ENCODE measurements around the gene SLC22A7.

The SLC22A7 gene

DNA sequence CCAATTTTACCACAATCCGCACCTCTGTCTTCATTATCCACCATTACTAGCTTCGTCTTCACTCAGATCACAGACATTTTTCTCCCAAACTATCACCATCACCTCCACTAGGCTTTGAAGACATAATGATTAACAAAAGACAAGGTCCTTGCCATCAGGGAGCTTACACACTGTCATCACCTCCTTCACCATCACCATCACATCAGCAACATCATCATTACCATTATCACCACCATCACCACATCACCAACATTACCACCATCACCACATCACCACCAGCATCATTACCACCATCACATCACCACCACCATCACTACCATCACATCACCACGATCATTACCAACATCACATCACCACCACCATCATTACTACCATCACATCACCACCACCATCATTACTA lies 4.4 kb upstream of the SLC22A7 start:
- Histone ChIP-seq H3K36me3 (ENCODE audit: low read depth) (no peaks in the 10 kb centered on the region), H3K4me1 (ENCODE audit: insufficient read depth, poor library complexity, severe bottlenecking) (no peaks in the 10 kb centered on the region)
- TF ChIP-seq, protein P1, sequence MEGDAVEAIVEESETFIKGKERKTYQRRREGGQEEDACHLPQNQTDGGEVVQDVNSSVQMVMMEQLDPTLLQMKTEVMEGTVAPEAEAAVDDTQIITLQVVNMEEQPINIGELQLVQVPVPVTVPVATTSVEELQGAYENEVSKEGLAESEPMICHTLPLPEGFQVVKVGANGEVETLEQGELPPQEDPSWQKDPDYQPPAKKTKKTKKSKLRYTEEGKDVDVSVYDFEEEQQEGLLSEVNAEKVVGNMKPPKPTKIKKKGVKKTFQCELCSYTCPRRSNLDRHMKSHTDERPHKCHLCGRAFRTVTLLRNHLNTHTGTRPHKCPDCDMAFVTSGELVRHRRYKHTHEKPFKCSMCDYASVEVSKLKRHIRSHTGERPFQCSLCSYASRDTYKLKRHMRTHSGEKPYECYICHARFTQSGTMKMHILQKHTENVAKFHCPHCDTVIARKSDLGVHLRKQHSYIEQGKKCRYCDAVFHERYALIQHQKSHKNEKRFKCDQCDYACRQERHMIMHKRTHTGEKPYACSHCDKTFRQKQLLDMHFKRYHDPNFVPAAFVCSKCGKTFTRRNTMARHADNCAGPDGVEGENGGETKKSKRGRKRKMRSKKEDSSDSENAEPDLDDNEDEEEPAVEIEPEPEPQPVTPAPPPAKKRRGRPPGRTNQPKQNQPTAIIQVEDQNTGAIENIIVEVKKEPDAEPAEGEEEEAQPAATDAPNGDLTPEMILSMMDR (IDR thresholded peaks at IDR 0.05; ENCODE audit: poor library complexity, severe bottlenecking) = no peak

DNA sequence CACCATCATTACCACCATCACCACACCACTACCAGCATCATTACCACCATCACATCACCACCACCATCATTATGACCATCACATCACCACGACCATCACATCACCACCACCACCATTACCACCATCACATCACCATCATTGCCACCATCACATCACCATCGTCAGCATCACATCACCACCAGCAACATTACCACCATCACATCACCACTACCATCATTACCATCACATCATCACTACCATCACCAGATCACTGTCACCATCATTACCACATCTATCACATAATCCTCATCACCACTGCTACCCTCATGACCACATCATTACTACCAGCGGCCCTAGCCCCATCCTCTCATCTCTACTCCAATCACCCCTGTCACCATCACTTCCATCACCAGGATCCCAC lies 3.5 kb upstream of the SLC22A7 start:
- Histone ChIP-seq H3K27ac (ENCODE audit: poor library complexity, severe bottlenecking) (no peak overlapping the region), H3K4me3 (ENCODE audit: severe bottlenecking) (no peak overlapping the region), H3K27me3 (ENCODE audit: insufficient read depth, poor library complexity, severe bottlenecking) (no peaks in the 10 kb centered on the region), H3K9me3 (ENCODE audit: severe bottlenecking) (no peaks in the 10 kb centered on the region), H3K4me1 (ENCODE audit: insufficient read depth, poor library complexity, severe bottlenecking) (no peaks in the 10 kb centered on the region), H3K36me3 (ENCODE audit: low read depth) (no peaks in the 10 kb centered on the region)
- no peak for ATAC-seq (ENCODE audit: low read depth)
- DNase-seq (ENCODE audit: low spot score) = no peak
- TF ChIP-seq, protein P1 (IDR thresholded peaks at IDR 0.05; ENCODE audit: poor library complexity, severe bottlenecking) = no peak

More for the DNA sequence above, 4.4 kb upstream of the SLC22A7 start:
- no peaks in the 10 kb centered on the region for H3K27me3 ChIP-seq (ENCODE audit: insufficient read depth, poor library complexity, severe bottlenecking)
- DNase-seq (ENCODE audit: low spot score) (no peak), ATAC-seq (ENCODE audit: low read depth) (no peak)
- no peak overlapping the region for H3K27ac ChIP-seq (ENCODE audit: poor library complexity, severe bottlenecking)
- no peaks in the 10 kb centered on the region for H3K9me3 ChIP-seq (ENCODE audit: severe bottlenecking)
- H3K4me3 ChIP-seq (ENCODE audit: severe bottlenecking) = no peak overlapping the region

DNA sequence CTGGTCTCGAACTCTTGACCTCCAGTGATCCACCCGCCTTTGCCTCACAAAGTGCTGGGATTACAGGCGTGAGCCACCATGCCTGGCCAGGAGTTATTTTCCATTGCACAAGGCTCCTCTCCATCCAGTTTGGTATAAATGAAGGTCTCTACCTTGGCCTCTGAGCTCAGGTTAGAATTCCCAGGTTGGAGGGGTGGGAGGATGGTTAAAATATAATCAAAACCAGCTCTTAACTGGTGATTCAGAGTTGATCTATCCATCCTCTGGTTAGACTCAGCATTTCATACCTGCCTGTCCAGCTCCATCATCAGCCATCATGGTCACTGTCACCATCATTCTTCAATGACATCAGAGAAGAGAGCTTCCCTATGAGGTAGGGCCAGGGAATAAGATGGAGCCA lies 2.6 kb upstream of the SLC22A7 start:
- no peak overlapping the region for H3K4me3 ChIP-seq (ENCODE audit: severe bottlenecking)
- H3K27me3 ChIP-seq (ENCODE audit: insufficient read depth, poor library complexity, severe bottlenecking) = no peaks in the 10 kb centered on the region
- H3K4me1 ChIP-seq (ENCODE audit: insufficient read depth, poor library complexity, severe bottlenecking) = no peaks in the 10 kb centered on the region
- H3K9me3 ChIP-seq (ENCODE audit: severe bottlenecking) = no peaks in the 10 kb centered on the region
- ATAC-seq (ENCODE audit: low read depth) (no peak), DNase-seq (ENCODE audit: low spot score) (no peak)
- TF ChIP-seq, protein P1 (IDR thresholded peaks at IDR 0.05; ENCODE audit: poor library complexity, severe bottlenecking) = no peak
- no peaks in the 10 kb centered on the region for H3K36me3 ChIP-seq (ENCODE audit: low read depth)
- no peak overlapping the region for H3K27ac ChIP-seq (ENCODE audit: poor library complexity, severe bottlenecking)

GRCh38 chr6:43296780-43297497 lies 1.1 kb upstream of the SLC22A7 start:
- no peaks in the 10 kb centered on the region for H3K9me3 ChIP-seq (ENCODE audit: severe bottlenecking)
- no peaks in the 10 kb centered on the region for H3K27me3 ChIP-seq (ENCODE audit: insufficient read depth, poor library complexity, severe bottlenecking)
- H3K4me1 ChIP-seq (ENCODE audit: insufficient read depth, poor library complexity, severe bottlenecking) = no peaks in the 10 kb centered on the region
- no peak for ATAC-seq (ENCODE audit: low read depth)
- TF ChIP-seq, protein P1 (IDR thresholded peaks at IDR 0.05; ENCODE audit: poor library complexity, severe bottlenecking) = no peak
- no peaks in the 10 kb centered on the region for H3K36me3 ChIP-seq (ENCODE audit: low read depth)
- no peak for DNase-seq (ENCODE audit: low spot score)
- no peak overlapping the region for H3K27ac ChIP-seq (ENCODE audit: poor library complexity, severe bottlenecking)
- no peak overlapping the region for H3K4me3 ChIP-seq (ENCODE audit: severe bottlenecking)

All from RWPE2 (cell line).